IMR-90 (cell line): ENCODE results near the gene VPS8. TPM values are rescaled to one million over a fixed set of nuclear protein-coding genes. Genes with fewer than 3 reads are reported as not detected.

ENCODE experiments used
- ATAC-seq: fragments of 200-7000 bp; cut with Tn5 transposase; 2 replicates; pipeline ENCODE4 v1.9.1; 2020; ENCODE audit warnings: low read depth, mild to moderate bottlenecking, moderate library complexity
- BruUV-seq: library from RNA; stranded (reverse); fragments of 400-500 nt; replicated peaks from 2 replicates; lab custom pipeline; 2021; lab: Mats Ljungman, UMichigan
- CTCF ChIA-PET: fragments of 300-600 bp; formaldehyde crosslinking; extraction: SDS; loops from one replicate; lab custom pipeline; 2021; ENCODE audit warnings: antibody characterized with exemption; lab: Yijun Ruan, JAX
- POLR2A ChIA-PET: fragments of 300-600 bp; sonication (Branson Sonifier 250); formaldehyde crosslinking; loops from one replicate; lab custom pipeline; 2022; ENCODE audit warnings: antibody characterized with exemption; ENCODE audit not compliant: unreplicated experiment; lab: Charles Lee
- DNase-seq: peaks from one replicate; pipeline ENCODE4 v3.0.0; 2013
- H2AFZ ChIP-seq: replicated peaks from 2 replicates; pipeline ENCODE3; 2013; ENCODE audit warnings: low read length, mild to moderate bottlenecking; ENCODE audit not compliant: poor library complexity
- H2AK5ac ChIP-seq: 2 replicates; pipeline ENCODE4 v1.6.1; 2013; ENCODE audit warnings: low read depth, low read length, inconsistent platforms
- H2AK9ac ChIP-seq: replicated peaks from 2 replicates; pipeline ENCODE3; 2013; ENCODE audit warnings: mild to moderate bottlenecking, low read depth, low read length, moderate library complexity; ENCODE audit not compliant: poor library complexity
- H2BK120ac ChIP-seq: 2 replicates; pipeline ENCODE4 v1.6.1; 2013; ENCODE audit warnings: low read depth, low read length, inconsistent platforms
- H2BK15ac ChIP-seq: 3 replicates; pipeline ENCODE4 v1.6.1; 2013; ENCODE audit warnings: low read depth, low read length, inconsistent platforms
- H2BK20ac ChIP-seq: 2 replicates; pipeline ENCODE4 v1.6.1; 2013; ENCODE audit warnings: low read depth, mild to moderate bottlenecking, inconsistent platforms, low read length, moderate library complexity
- H2BK5ac ChIP-seq: 2 replicates; pipeline ENCODE4 v1.6.1; 2013; ENCODE audit warnings: mild to moderate bottlenecking, low read depth, low read length, inconsistent platforms; ENCODE audit not compliant: poor library complexity, severe bottlenecking
- H3K14ac ChIP-seq: replicated peaks from 2 replicates; pipeline ENCODE4 v1.6.1; 2013; ENCODE audit warnings: low read depth, low read length, inconsistent platforms
- H3K18ac ChIP-seq: 2 replicates; pipeline ENCODE4 v1.6.1; 2013; ENCODE audit warnings: low read depth, low read length, control low read depth
- H3K23ac ChIP-seq: 2 replicates; pipeline ENCODE4 v1.6.1; 2013; ENCODE audit warnings: low read depth, low read length, inconsistent platforms
- H3K27ac ChIP-seq: 2 replicates; pipeline ENCODE4 v1.5.1; 2013; ENCODE audit warnings: mild to moderate bottlenecking, control low read depth, low read length; ENCODE audit not compliant: insufficient read depth
- H3K27me3 ChIP-seq: 2 replicates; pipeline ENCODE4 v1.6.1; 2013; ENCODE audit warnings: low read length; ENCODE audit not compliant: control insufficient read depth, insufficient read depth
- H3K36me3 ChIP-seq: 2 replicates; pipeline ENCODE4 v1.6.1; 2013; ENCODE audit warnings: low read length, mixed read lengths; ENCODE audit not compliant: control insufficient read depth, insufficient read depth
- H3K4ac ChIP-seq: 2 replicates; pipeline ENCODE4 v1.6.1; 2013; ENCODE audit warnings: low read depth, low read length, inconsistent platforms
- H3K4me1 ChIP-seq: 2 replicates; pipeline ENCODE4 v1.6.1; 2013; ENCODE audit warnings: low read length, mixed read lengths; ENCODE audit not compliant: control insufficient read depth, insufficient read depth
- H3K4me2 ChIP-seq: 2 replicates; pipeline ENCODE4 v1.6.1; 2013; ENCODE audit warnings: low read depth, mild to moderate bottlenecking, control low read depth, low read length, moderate library complexity
- H3K4me3 ChIP-seq: 2 replicates; pipeline ENCODE4 v1.5.1; 2013; ENCODE audit warnings: low read depth, mild to moderate bottlenecking, control low read depth, low read length, moderate library complexity; ENCODE audit not compliant: insufficient read depth
- H3K56ac ChIP-seq: 2 replicates; pipeline ENCODE4 v1.6.1; 2013; ENCODE audit warnings: low read length, inconsistent platforms; ENCODE audit not compliant: insufficient read depth; ENCODE audit errors: extremely low read depth
- H3K79me1 ChIP-seq, 2 experiments: 2 replicates each; pipeline ENCODE4 v1.6.1; 2013; ENCODE audit warnings: low read length in 2 of 2, inconsistent platforms in 1 of 2, low read depth in 1 of 2
- H3K9ac ChIP-seq: 2 replicates; pipeline ENCODE4 v1.6.1; 2013; ENCODE audit warnings: low read depth, low read length, control low read depth
- H3K9me1 ChIP-seq: 2 replicates; pipeline ENCODE4 v1.6.1; 2013; ENCODE audit warnings: low read length, inconsistent platforms; ENCODE audit not compliant: insufficient read depth
- H3K9me3 ChIP-seq: 2 replicates; pipeline ENCODE4 v1.6.1; 2013; ENCODE audit warnings: low read length; ENCODE audit not compliant: control insufficient read depth, insufficient read depth
- H4K20me1 ChIP-seq: 2 replicates; pipeline ENCODE4 v1.6.1; 2013; ENCODE audit warnings: low read length, inconsistent platforms; ENCODE audit not compliant: insufficient read depth
- H4K5ac ChIP-seq: 2 replicates; pipeline ENCODE4 v1.6.1; 2013; ENCODE audit warnings: mild to moderate bottlenecking, low read depth, low read length, control low read depth
- H4K8ac ChIP-seq, 2 experiments: 2 replicates each; pipeline ENCODE4 v1.6.1; 2013; ENCODE audit warnings: low read depth in 2 of 2, low read length in 2 of 2, control low read depth in 1 of 2, inconsistent platforms in 1 of 2
- H4K91ac ChIP-seq: 2 replicates; pipeline ENCODE4 v1.6.1; 2013; ENCODE audit warnings: low read depth, low read length, inconsistent platforms; ENCODE audit not compliant: insufficient read depth
- BHLHE40 ChIP-seq: fragments of 150-350 bp; IDR thresholded peaks from 2 replicates; pipeline ENCODE4 v1.6.1; 2016; ENCODE audit warnings: mild to moderate bottlenecking, low read depth, low read length
- CEBPB ChIP-seq: IDR thresholded peaks from 2 replicates; pipeline ENCODE4 v1.6.1; 2012; ENCODE audit warnings: low read depth, low read length, improper control_type of control experiment
- CHD1 ChIP-seq: IDR thresholded peaks from 2 replicates; pipeline ENCODE4 v1.6.1; 2012; ENCODE audit warnings: low read depth, low read length, improper control_type of control experiment
- CTCF ChIP-seq: conservative IDR thresholded peaks from 2 replicates; pipeline ENCODE4 v1.5.1; 2012; ENCODE audit warnings: mild to moderate bottlenecking, low read depth, low read length, improper control_type of control experiment
- FOS ChIP-seq: fragments of 150-350 bp; IDR thresholded peaks from 2 replicates; pipeline ENCODE4 v1.6.1; 2016; ENCODE audit warnings: low read depth, low read length
- MAFK ChIP-seq: IDR thresholded peaks from 2 replicates; pipeline ENCODE4 v1.6.1; 2012; ENCODE audit warnings: low read depth, low read length, improper control_type of control experiment
- MAZ ChIP-seq: IDR thresholded peaks from 2 replicates; pipeline ENCODE4 v1.6.1; 2012; ENCODE audit warnings: low read depth, mild to moderate bottlenecking, low read length, improper control_type of control experiment, moderate library complexity, borderline replicate concordance
- MXI1 ChIP-seq: IDR thresholded peaks from 2 replicates; pipeline ENCODE4 v1.6.1; 2012; ENCODE audit warnings: low read depth, mild to moderate bottlenecking, low read length, moderate library complexity, borderline replicate concordance
- NFE2L2 ChIP-seq: fragments of 150-350 bp; IDR thresholded peaks from 2 replicates; pipeline ENCODE4 v1.6.1; 2016; ENCODE audit warnings: low read depth, mild to moderate bottlenecking, low read length
- POLR2A ChIP-seq: IDR thresholded peaks from 2 replicates; pipeline ENCODE4 v1.6.1; 2012; ENCODE audit warnings: mild to moderate bottlenecking, low read depth, low read length
- RAD21 ChIP-seq: IDR thresholded peaks from 2 replicates; pipeline ENCODE4 v1.6.1; 2012; ENCODE audit warnings: low read length, improper control_type of control experiment
- RCOR1 ChIP-seq: IDR thresholded peaks from 2 replicates; pipeline ENCODE4 v1.6.1; 2012; ENCODE audit warnings: mild to moderate bottlenecking, low read length, improper control_type of control experiment; ENCODE audit not compliant: insufficient replicate concordance
- RFX5 ChIP-seq: IDR thresholded peaks from 2 replicates; pipeline ENCODE4 v1.8.0; 2012; ENCODE audit warnings: low read depth, mild to moderate bottlenecking, low read length, moderate library complexity
- SMC3 ChIP-seq: fragments of 150-350 bp; IDR thresholded peaks from 2 replicates; pipeline ENCODE4 v1.6.1; 2016; ENCODE audit warnings: low read depth, mild to moderate bottlenecking, antibody characterized with exemption, low read length, moderate library complexity
- USF2 ChIP-seq: fragments of 150-350 bp; IDR thresholded peaks from 2 replicates; pipeline ENCODE4 v1.6.1; 2017; ENCODE audit warnings: mild to moderate bottlenecking, antibody characterized with exemption, low read length, low read depth
- WGBS, 2 experiments: methylation state at CpG; one replicate each; pipeline versions ENCODE4 v1.1.5 to v1.1.7; 2013; ENCODE audit warnings: missing lambda C conversion rate in 2 of 2; ENCODE audit not compliant: insufficient read length in 1 of 2; ENCODE audit errors: extremely low coverage in 2 of 2; 5-methylcytosine and 5-hydroxymethylcytosine counted together
- dilution Hi-C: fragments of 300-500 bp; cut with HindIII; formaldehyde crosslinking; loops from one replicate; pipeline ENCODE4 v1.14.3; 2018; ENCODE audit warnings: low sequenced_read_pairs; ENCODE audit not compliant: unreplicated experiment
- in situ Hi-C: fragments of 300-500 bp; cut with MboI; formaldehyde crosslinking; loops from 3 replicates; pipeline ENCODE4 v1.14.3; 2019; ENCODE audit warnings: low sequenced_read_pairs, inconsistent platforms, mixed read lengths
- intact Hi-C: fragments of 100-400 bp; cut with micrococcal nuclease; formaldehyde crosslinking; loops from 2 replicates; pipeline ENCODE4 v1.10.0; 2022
- polyA plus RNA-seq, 3 experiments: library from polyadenylated mRNA; depleted of rRNA; stranded (reverse); fragments of >200 nt; gene quantifications; 2 replicates each; pipeline ENCODE4 v1.2.3, GENCODE V29; 2012; ENCODE audit warnings: low replicate concordance in 1 of 3
- total RNA-seq: library from RNA; depleted of rRNA; stranded (reverse); fragments of >200 nt; gene quantifications from 2 replicates; pipeline ENCODE4 v1.2.3, GENCODE V29; 2012
- TF ChIP-seq, protein P1 (sequence below): fragments of 150-350 bp; IDR thresholded peaks from 2 replicates; pipeline ENCODE4 v1.6.1; 2016; ENCODE audit warnings: low read depth, mild to moderate bottlenecking, low read length, moderate library complexity, borderline replicate concordance

Gene VPS8
- total and polyA plus RNA-seq, 2 of the 4 experiments (the other 2 are of a cell fraction), result 14.0 to 56.1 TPM

GRCh38 chr3:184895350-184895749 lies 83.4 kb downstream of the VPS8 start:
- no peaks in the 10 kb centered on the region for H3K4me1 ChIP-seq
- H2AFZ ChIP-seq, result no peak overlapping the region
- no peak overlapping the region for H4K5ac ChIP-seq
- H4K8ac ChIP-seq, result no peak overlapping the region
- H4K91ac ChIP-seq, result no peak overlapping the region
- no peak overlapping the region for H3K4ac ChIP-seq
- CTCF ChIA-PET, result no interaction called here
- no peak overlapping the region for H2BK20ac ChIP-seq
- intact Hi-C loops, result no loop called here
- no peak overlapping the region for H3K56ac ChIP-seq
- no peaks in the 10 kb centered on the region for H4K20me1 ChIP-seq
- no peak overlapping the region for H3K18ac ChIP-seq
- H2BK15ac ChIP-seq, result no peak overlapping the region
- H3K79me1 ChIP-seq, result no peaks in the 10 kb centered on the region
- H2BK120ac ChIP-seq, result no peak overlapping the region
- H2AK9ac ChIP-seq, result no peak overlapping the region
- H3K36me3 ChIP-seq, result peaks cover 3% of the 10 kb centered on the region; the same call in 1 of the 2 replicates
- POLR2A ChIA-PET, result no interaction called here
- H3K9me1 ChIP-seq, result no peaks in the 10 kb centered on the region
- H3K9ac ChIP-seq, result no peak overlapping the region
- no peak overlapping the region for H3K27ac ChIP-seq
- H2BK5ac ChIP-seq, result no peak overlapping the region
- H2AK5ac ChIP-seq, result no peak overlapping the region
- ATAC-seq, result no peak
- no peak overlapping the region for H3K4me3 ChIP-seq
- H3K27me3 ChIP-seq, result no peaks in the 10 kb centered on the region
- H3K23ac ChIP-seq, result no peak overlapping the region
- in situ Hi-C loops, result loop anchor here (25.0 kb wide), 1 partner anchor 292 kb away; no protein-coding TSS in a partner anchor
- H3K9me3 ChIP-seq, result no peaks in the 10 kb centered on the region
- dilution Hi-C loops, result no loop called here
- no TSS peak for BruUV-seq
- no peak overlapping the region for H3K14ac ChIP-seq
- no peak for DNase-seq
- H3K4me2 ChIP-seq, result no peak overlapping the region
- TF ChIP-seq FOS (no peak), USF2 (no peak), RCOR1 (no peak), CHD1 (no peak), RFX5 (no peak), MXI1 (no peak), CEBPB (no peak), CTCF (no peak), BHLHE40 (no peak), MAZ (no peak), NFE2L2 (no peak), RAD21 (no peak), SMC3 (no peak), MAFK (no peak), POLR2A (no peak)
- TF ChIP-seq, protein P1, sequence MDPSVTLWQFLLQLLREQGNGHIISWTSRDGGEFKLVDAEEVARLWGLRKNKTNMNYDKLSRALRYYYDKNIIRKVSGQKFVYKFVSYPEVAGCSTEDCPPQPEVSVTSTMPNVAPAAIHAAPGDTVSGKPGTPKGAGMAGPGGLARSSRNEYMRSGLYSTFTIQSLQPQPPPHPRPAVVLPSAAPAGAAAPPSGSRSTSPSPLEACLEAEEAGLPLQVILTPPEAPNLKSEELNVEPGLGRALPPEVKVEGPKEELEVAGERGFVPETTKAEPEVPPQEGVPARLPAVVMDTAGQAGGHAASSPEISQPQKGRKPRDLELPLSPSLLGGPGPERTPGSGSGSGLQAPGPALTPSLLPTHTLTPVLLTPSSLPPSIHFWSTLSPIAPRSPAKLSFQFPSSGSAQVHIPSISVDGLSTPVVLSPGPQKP, result no peak
- no CpG with 5 or more reads among the region's 4 CpGs for WGBS, 2 experiments
